Measurements from ENCODE around the gene ANKLE1. TPM values are rescaled to one million over a fixed set of nuclear protein-coding genes. Genes with fewer than 3 reads are reported as not detected.
A peak's percentile ranks its signal among the peaks of the same experiment; 100 is the strongest.
"Not testable (repeated sequence)": the region's sequence is repeated elsewhere in the genome, so short reads cannot be mapped to it uniquely, and the experiment has no call there.

ANKLE1 gene
- total and polyA plus RNA-seq, 2 donors: 0.26 to 0.66 TPM

GRCh38 chr19:17259934-17260333, 21.8 kb upstream of the ANKLE1 start:
- DNase-seq (ENCODE audit: extremely low spot score): no peak
- H3K36me3 ChIP-seq (ENCODE audit: insufficient read depth): no peaks in the 10 kb centered on the region
- no peak overlapping the region for H3K4me3 ChIP-seq (ENCODE audit: low read depth, low read length)
- H3K4me1 ChIP-seq (ENCODE audit: insufficient read depth): no peaks in the 10 kb centered on the region
- H3K27ac ChIP-seq (ENCODE audit: low read depth): no peak overlapping the region
- WGBS: 43% methylated on average over 1 of the region's 1 CpG

- 23% methylated on average over 15 of the region's 15 CpGs for WGBS
- no peak overlapping the region for H3K27ac ChIP-seq (ENCODE audit: low read depth)
- no peaks in the 10 kb centered on the region for H3K36me3 ChIP-seq (ENCODE audit: insufficient read depth)
- no peak overlapping the region for H3K4me3 ChIP-seq (ENCODE audit: low read depth, low read length)
- H3K4me1 ChIP-seq (ENCODE audit: insufficient read depth): no peaks in the 10 kb centered on the region
- DNase-seq (ENCODE audit: extremely low spot score): no peak
These were observed 20.8 kb upstream of the ANKLE1 start for GRCh38 chr19:17260842-17261325.

GRCh38 chr19:17262557-17262956, 19.1 kb upstream of the ANKLE1 start:
- H3K4me1 ChIP-seq (ENCODE audit: insufficient read depth): no peaks in the 10 kb centered on the region
- 63% methylated on average over 16 of the region's 16 CpGs for WGBS
- DNase-seq (ENCODE audit: extremely low spot score): no peak
- no peak overlapping the region for H3K27ac ChIP-seq (ENCODE audit: low read depth)
- H3K36me3 ChIP-seq (ENCODE audit: insufficient read depth): no peaks in the 10 kb centered on the region
- H3K4me3 ChIP-seq (ENCODE audit: low read depth, low read length): no peak overlapping the region

- Histone ChIP-seq H3K36me3 (ENCODE audit: insufficient read depth) (no peaks in the 10 kb centered on the region), H3K4me1 (ENCODE audit: insufficient read depth) (peaks cover 2% of the 10 kb centered on the region), H3K4me3 (ENCODE audit: low read depth, low read length) (peak overlapping the region; percentile 2), H3K27ac (ENCODE audit: low read depth) (no peak overlapping the region)
- WGBS: 85% methylated on average over 23 of the region's 23 CpGs
- no peak for DNase-seq (ENCODE audit: extremely low spot score)
These were observed 17.7 kb upstream of the ANKLE1 start for GRCh38 chr19:17263712-17264640.

GRCh38 chr19:17264641-17264979, 17.1 kb upstream of the ANKLE1 start, which contains the start of gene USHBP1:
USHBP1 (minus strand) TSS chr19:17264745; CDS start chr19:17264299, 446 bp downstream.
- no peak within 1 kb of the TSS for H3K27ac ChIP-seq (ENCODE audit: low read depth)
- H3K4me3 ChIP-seq (ENCODE audit: low read depth, low read length): peak within 1 kb of the TSS; percentile 2
- WGBS: 34% methylated on average over 5 of the region's 5 CpGs

GRCh38 chr19:17266026-17266425, 15.7 kb upstream of the ANKLE1 start:
- Histone ChIP-seq H3K27ac (ENCODE audit: low read depth) (no peak overlapping the region), H3K4me3 (ENCODE audit: low read depth, low read length) (no peak overlapping the region), H3K4me1 (ENCODE audit: insufficient read depth) (peaks cover 2% of the 10 kb centered on the region), H3K36me3 (ENCODE audit: insufficient read depth) (no peaks in the 10 kb centered on the region)
- DNase-seq (ENCODE audit: extremely low spot score): no peak
- WGBS: 92% methylated on average over 7 of the region's 7 CpGs

More at GRCh38 chr19:17264641-17264979, 17.1 kb upstream of the ANKLE1 start, which contains the start of gene USHBP1:
- no peaks in the 10 kb centered on the region for H3K36me3 ChIP-seq (ENCODE audit: insufficient read depth)
- peaks cover 2% of the 10 kb centered on the region for H3K4me1 ChIP-seq (ENCODE audit: insufficient read depth)
- DNase-seq (ENCODE audit: extremely low spot score): no peak

GRCh38 chr19:17266589-17266974, 15.1 kb upstream of the ANKLE1 start:
- Histone ChIP-seq H3K4me1 (ENCODE audit: insufficient read depth) (peaks cover 2% of the 10 kb centered on the region), H3K36me3 (ENCODE audit: insufficient read depth) (no peaks in the 10 kb centered on the region), H3K27ac (ENCODE audit: low read depth) (no peak overlapping the region), H3K4me3 (ENCODE audit: low read depth, low read length) (no peak overlapping the region)
- 77% methylated on average over 12 of the region's 12 CpGs for WGBS
- no peak for DNase-seq (ENCODE audit: extremely low spot score)

- H3K4me1 ChIP-seq (ENCODE audit: insufficient read depth): peaks cover 2% of the 10 kb centered on the region
- WGBS: under 1% methylated on average over 27 of the region's 27 CpGs
- no peak within 1 kb of the TSS for H3K27ac ChIP-seq (ENCODE audit: low read depth)
- no peaks in the 10 kb centered on the region for H3K36me3 ChIP-seq (ENCODE audit: insufficient read depth)
- peak; percentile 99 for DNase-seq (ENCODE audit: extremely low spot score)
- peak within 1 kb of the TSS; percentile 61 for H3K4me3 ChIP-seq (ENCODE audit: low read depth, low read length)
These were observed 14.5 kb upstream of the ANKLE1 start, which contains the start of gene BABAM1 for GRCh38 chr19:17266975-17267788. BABAM1 (plus strand) TSS chr19:17267443; CDS start chr19:17268807, 1,364 bp downstream.

GRCh38 chr19:17268754-17269153, 12.9 kb upstream of the ANKLE1 start:
- DNase-seq (ENCODE audit: extremely low spot score): no peak
- Histone ChIP-seq H3K4me3 (ENCODE audit: low read depth, low read length) (no peak overlapping the region), H3K36me3 (ENCODE audit: insufficient read depth) (no peaks in the 10 kb centered on the region), H3K4me1 (ENCODE audit: insufficient read depth) (peaks cover 2% of the 10 kb centered on the region), H3K27ac (ENCODE audit: low read depth) (no peak overlapping the region)
- WGBS: 96% methylated on average over 13 of the region's 13 CpGs

GRCh38 chr19:17274892-17275291, 6.8 kb upstream of the ANKLE1 start:
- not testable (repeated sequence) for DNase-seq (ENCODE audit: extremely low spot score); H3K4me1 ChIP-seq (ENCODE audit: insufficient read depth); H3K36me3 ChIP-seq (ENCODE audit: insufficient read depth); H3K4me3 ChIP-seq (ENCODE audit: low read depth, low read length); H3K27ac ChIP-seq (ENCODE audit: low read depth)
- 98% methylated on average over 3 of the region's 3 CpGs for WGBS

GRCh38 chr19:17275441-17276175, 6.1 kb upstream of the ANKLE1 start:
- Histone ChIP-seq H3K4me1 (ENCODE audit: insufficient read depth) (no peaks in the 10 kb centered on the region), H3K4me3 (ENCODE audit: low read depth, low read length) (no peak overlapping the region), H3K36me3 (ENCODE audit: insufficient read depth) (peaks cover 3% of the 10 kb centered on the region), H3K27ac (ENCODE audit: low read depth) (no peak overlapping the region)
- no peak for DNase-seq (ENCODE audit: extremely low spot score)
- 89% methylated on average over 19 of the region's 19 CpGs for WGBS

GRCh38 chr19:17279436-17279835, 2.3 kb upstream of the ANKLE1 start:
- Histone ChIP-seq H3K36me3 (ENCODE audit: insufficient read depth) (no peaks in the 10 kb centered on the region), H3K4me3 (ENCODE audit: low read depth, low read length) (no peak overlapping the region), H3K4me1 (ENCODE audit: insufficient read depth) (no peaks in the 10 kb centered on the region), H3K27ac (ENCODE audit: low read depth) (no peak overlapping the region)
- DNase-seq (ENCODE audit: extremely low spot score): no peak
- WGBS: 94% methylated on average over 3 of the region's 3 CpGs

GRCh38 chr19:17282488-17283125, 906 bp downstream of the ANKLE1 start:
- no peak for DNase-seq (ENCODE audit: extremely low spot score)
- Histone ChIP-seq H3K27ac (ENCODE audit: low read depth) (no peak overlapping the region), H3K4me1 (ENCODE audit: insufficient read depth) (no peaks in the 10 kb centered on the region), H3K36me3 (ENCODE audit: insufficient read depth) (no peaks in the 10 kb centered on the region), H3K4me3 (ENCODE audit: low read depth, low read length) (peak overlapping the region; percentile 6)
- WGBS: 2% methylated on average over 45 of the region's 45 CpGs
